Memory B cell (primary cell): ENCODE measurements around the gene B4GALT1.
"Not testable (repeated sequence)": the region's sequence is repeated elsewhere in the genome, so short reads cannot be mapped to it uniquely, and the experiment has no call there.

Source experiments
- ATAC-seq: fragments of 150-1000 bp; cut with Tn5 transposase; 2 replicates; pipeline ENCODE4 v1.10.0; 2021; ENCODE audit warnings: low read depth, mild to moderate bottlenecking, moderate library complexity
- DNase-seq, 2 donors: peaks; one replicate each; pipeline ENCODE4 v3.0.0; 2022; ENCODE audit warnings: low spot score in 2 of 2
- H3K27ac Mint-ChIP-seq: one replicate; pipeline ENCODE4 v1.8.0; 2022; ENCODE audit warnings: mild to moderate bottlenecking, moderate library complexity, mixed read lengths
- H3K27me3 Mint-ChIP-seq: one replicate; pipeline ENCODE4 v1.8.0; 2022; ENCODE audit warnings: mixed read lengths
- H3K36me3 Mint-ChIP-seq: one replicate; pipeline ENCODE4 v1.8.0; 2022; ENCODE audit warnings: mild to moderate bottlenecking, mixed read lengths
- H3K4me1 Mint-ChIP-seq: one replicate; pipeline ENCODE4 v1.8.0; 2022; ENCODE audit warnings: mixed read lengths
- H3K4me3 Mint-ChIP-seq: one replicate; pipeline ENCODE4 v1.8.0; 2022; ENCODE audit warnings: mild to moderate bottlenecking, moderate library complexity, mixed read lengths
- H3K9me3 Mint-ChIP-seq: one replicate; pipeline ENCODE4 v1.8.0; 2022; ENCODE audit warnings: mixed read lengths

The B4GALT1 gene

GRCh38 chr9:33172256-33173238 lies 5.4 kb upstream of the B4GALT1 start:
- DNase-seq (no peak), ATAC-seq (no peak)
- H3K27me3 Mint-ChIP-seq, result no peaks in the 10 kb centered on the region
- peaks cover 15% of the 10 kb centered on the region for H3K4me1 Mint-ChIP-seq
- no peaks in the 10 kb centered on the region for H3K36me3 Mint-ChIP-seq
- H3K27ac Mint-ChIP-seq, result no peak overlapping the region
- no peaks in the 10 kb centered on the region for H3K9me3 Mint-ChIP-seq
- H3K4me3 Mint-ChIP-seq, result no peak overlapping the region

DNA sequence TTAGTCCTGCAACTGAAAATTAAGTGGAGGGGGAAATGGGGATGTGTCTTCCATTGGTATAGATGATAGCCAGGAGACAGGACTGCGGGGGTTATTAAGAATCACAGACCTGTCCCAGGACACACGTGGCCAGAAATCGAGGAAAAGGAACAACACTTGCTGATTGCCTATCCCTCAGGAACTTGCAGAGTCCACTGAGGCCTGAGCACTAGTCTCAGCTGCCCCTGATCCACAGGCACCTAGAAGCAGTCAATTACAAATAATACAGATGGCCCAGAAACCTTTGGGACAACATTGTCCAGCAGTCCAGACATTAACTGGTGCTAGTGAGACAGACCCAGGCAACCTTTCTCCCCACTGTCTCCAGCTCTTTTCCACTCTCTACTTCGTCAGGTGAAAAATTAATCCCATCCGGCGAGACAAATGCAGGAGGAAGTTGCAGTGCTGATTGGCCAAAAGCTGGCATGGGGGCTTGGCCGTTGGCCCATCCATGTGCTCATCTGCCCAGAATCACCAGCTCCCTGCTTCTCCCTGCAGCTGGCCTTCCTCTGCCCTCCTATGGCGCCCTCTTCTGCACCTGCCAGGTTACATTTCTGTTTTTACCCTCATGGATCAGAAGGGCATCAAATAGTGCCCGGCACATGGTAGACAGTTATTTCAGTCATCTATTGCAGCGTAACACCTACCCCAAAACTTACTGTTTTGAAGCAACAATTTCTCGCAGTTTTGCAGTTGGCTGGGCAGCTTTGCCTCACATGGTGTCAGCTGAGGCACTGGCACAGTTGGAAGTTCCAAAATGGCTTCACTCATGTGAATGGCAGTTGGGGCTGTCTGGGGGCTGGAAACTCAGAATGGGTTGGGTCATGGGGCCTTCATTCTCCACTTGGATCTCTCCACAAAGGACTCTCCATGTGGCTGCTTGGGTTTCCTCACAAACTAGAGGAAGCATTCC lies 3.6 kb upstream of the B4GALT1 start:
- Mint-ChIP-seq H3K27me3 (no peaks in the 10 kb centered on the region), H3K4me3 (no peak overlapping the region), H3K4me1 (peaks cover 17% of the 10 kb centered on the region), H3K9me3 (no peaks in the 10 kb centered on the region), H3K36me3 (no peaks in the 10 kb centered on the region), H3K27ac (no peak overlapping the region)
- DNase-seq, result no peak
- no peak for ATAC-seq

DNA sequence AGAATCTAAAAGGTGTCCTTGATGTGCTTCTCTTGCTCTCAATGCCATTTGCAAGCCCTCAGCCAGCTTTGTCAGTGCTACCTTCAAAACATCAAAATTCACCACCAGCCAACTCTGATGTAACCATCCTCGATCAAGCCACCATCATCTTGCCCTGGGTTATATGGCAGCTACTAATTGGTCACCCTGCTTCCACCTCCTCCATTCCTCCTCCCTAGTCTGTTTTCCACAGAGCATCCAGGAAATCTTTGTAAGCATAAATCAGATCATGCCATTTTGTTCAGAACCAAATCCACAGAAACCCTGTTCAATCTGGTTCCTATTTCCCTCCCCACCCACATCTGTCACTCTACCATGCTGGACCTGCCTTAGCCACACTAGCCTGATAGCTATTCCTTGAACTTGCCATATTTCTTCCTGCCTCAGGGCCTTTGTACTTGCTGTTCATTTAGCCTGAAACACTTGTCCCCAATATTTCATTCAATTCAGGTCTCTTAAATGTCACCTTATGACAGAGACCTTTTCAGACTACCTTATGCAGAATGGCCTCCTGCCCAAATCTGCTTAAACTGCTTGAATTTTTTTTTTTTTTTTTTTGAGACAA lies 1.9 kb upstream of the B4GALT1 start:
- DNase-seq (no peak), ATAC-seq (no peak)
- no peaks in the 10 kb centered on the region for H3K36me3 Mint-ChIP-seq
- H3K27ac Mint-ChIP-seq, result peak overlapping the region; percentile 95
- H3K27me3 Mint-ChIP-seq, result no peaks in the 10 kb centered on the region
- no peaks in the 10 kb centered on the region for H3K9me3 Mint-ChIP-seq
- H3K4me3 Mint-ChIP-seq, result peak overlapping the region; percentile 28
- peaks cover 28% of the 10 kb centered on the region for H3K4me1 Mint-ChIP-seq

- no peaks in the 10 kb centered on the region for H3K36me3 Mint-ChIP-seq
- peaks cover 37% of the 10 kb centered on the region for H3K4me1 Mint-ChIP-seq
- DNase-seq, result no peak
- no peaks in the 10 kb centered on the region for H3K27me3 Mint-ChIP-seq
- H3K4me3 Mint-ChIP-seq, result peak overlapping the region; percentile 97
- ATAC-seq, result peak; percentile 8
- no peaks in the 10 kb centered on the region for H3K9me3 Mint-ChIP-seq
- peak overlapping the region; percentile 95 for H3K27ac Mint-ChIP-seq
Observed at GRCh38 chr9:33167972-33168461, 881 bp upstream of the B4GALT1 start.

DNA sequence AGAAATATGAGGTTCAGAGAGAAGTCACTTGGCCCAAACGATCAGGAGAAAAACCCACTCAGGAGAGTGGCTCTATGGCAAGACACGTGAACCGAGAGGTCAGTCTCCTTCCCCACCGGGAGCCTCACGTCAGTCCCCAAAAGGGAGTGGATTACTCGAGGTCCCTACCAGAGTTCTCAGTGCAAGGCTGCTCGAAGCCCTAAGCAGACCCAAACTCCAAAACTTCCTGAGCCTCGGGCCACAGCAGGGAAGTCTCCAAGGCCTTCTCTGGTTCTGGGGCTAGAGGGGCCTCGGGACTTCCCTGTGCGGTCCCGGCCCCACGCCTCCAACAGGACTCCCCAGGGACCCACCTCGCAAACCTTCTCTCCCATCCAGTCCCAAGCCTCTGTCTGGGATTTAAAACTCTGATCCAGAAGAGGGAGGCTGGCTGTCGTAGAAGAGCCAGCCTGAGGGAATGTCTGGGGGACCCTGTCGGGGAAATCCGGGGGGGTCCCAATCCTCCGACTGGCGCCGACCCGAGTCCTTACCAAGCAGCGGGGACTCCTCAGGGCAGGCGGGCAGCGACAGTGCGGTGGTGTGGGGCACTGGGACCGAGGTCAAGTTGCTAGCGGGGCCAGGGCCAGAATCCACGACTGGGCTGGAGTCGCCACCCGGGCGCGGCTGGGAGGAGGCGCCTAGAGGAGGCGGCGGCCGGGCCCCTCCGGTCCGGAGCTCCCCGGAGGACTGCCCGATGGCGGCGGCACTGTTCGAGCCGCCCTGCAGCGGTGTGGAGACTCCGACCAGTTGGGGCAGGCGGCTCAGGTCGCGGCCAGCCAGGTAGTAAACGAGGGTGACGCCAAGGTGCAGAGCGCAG lies 679 bp downstream of the B4GALT1 start:
- ATAC-seq (peak; percentile 7), DNase-seq (peak in 1 of 2 donors; percentile 44)
- Mint-ChIP-seq H3K36me3 (no peaks in the 10 kb centered on the region), H3K27ac (peak overlapping the region; percentile 95), H3K27me3 (no peaks in the 10 kb centered on the region), H3K4me3 (peak overlapping the region; percentile 92), H3K9me3 (no peaks in the 10 kb centered on the region), H3K4me1 (peaks cover 52% of the 10 kb centered on the region)

DNA sequence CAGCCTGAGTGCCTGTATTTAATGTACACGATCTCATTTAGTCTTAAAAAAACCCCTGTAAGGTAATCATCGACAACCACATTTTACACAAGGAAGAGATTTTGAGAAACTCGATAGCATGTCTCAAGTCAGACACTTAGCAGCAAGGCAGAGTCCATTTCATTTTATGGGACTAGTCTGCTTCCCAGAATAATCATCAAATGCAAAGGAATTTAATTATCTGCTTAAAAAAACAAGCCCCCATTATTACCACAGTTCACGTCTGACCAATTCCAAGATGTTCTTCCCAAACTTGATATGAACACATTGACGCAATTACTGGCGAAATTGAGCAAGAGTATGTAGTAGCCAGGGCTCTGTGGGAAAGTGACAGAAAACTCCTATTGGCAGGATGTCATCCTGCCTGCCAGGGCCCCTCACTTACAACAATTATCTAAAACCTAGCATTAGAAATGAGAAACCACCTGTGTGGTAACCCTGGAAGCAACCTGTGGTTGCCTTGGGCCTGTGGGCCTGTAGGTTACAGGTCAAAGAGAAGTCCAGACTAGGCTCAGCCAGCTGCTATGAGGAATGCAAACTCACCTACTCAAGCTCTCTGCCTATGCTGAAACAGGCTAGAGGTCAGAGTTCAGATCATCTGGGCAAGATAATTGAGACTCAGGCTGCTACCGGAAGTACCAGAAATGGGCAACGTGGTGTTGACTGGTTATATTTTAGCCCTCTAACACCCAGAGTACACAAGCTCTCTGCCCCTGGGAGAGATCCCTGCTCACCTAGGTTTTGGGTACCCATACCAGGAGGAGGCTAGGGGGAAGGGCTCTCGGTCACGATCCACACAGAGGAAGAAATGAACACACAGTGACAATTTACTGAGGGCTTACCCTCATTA lies 1.6 kb downstream of the B4GALT1 start:
- Mint-ChIP-seq H3K36me3 (no peaks in the 10 kb centered on the region), H3K4me1 (peaks cover 60% of the 10 kb centered on the region), H3K27me3 (no peaks in the 10 kb centered on the region), H3K4me3 (peak overlapping the region; percentile 92), H3K27ac (peak overlapping the region; percentile 95), H3K9me3 (no peaks in the 10 kb centered on the region)
- DNase-seq (no peak), ATAC-seq (no peak)

DNA sequence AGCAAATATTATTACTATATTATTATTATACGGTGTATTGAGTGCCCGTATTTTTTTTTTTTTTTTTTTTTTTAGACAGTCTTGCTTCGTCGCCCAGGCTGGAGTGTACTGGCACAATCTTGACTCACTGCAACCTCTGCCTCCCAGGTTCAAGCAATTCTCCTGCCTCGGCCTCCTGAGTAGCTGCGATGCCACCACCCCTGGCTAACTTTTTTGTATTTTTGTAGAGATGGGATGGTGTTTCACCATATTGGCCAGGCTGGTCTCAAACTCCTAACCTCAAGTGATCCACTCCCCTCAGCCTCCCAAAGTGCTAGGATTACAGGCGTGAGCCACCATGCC lies 2.2 kb downstream of the B4GALT1 start:
- H3K4me1 Mint-ChIP-seq, result peaks cover 64% of the 10 kb centered on the region
- ATAC-seq, H3K9me3 Mint-ChIP-seq, H3K36me3 Mint-ChIP-seq, DNase-seq, H3K27me3 Mint-ChIP-seq: not testable (repeated sequence)
- peak overlapping the region; percentile 95 for H3K27ac Mint-ChIP-seq
- H3K4me3 Mint-ChIP-seq, result peak overlapping the region; percentile 92

GRCh38 chr9:33164138-33164809 lies 2.9 kb downstream of the B4GALT1 start:
- Mint-ChIP-seq H3K4me1 (peaks cover 70% of the 10 kb centered on the region), H3K9me3 (no peaks in the 10 kb centered on the region), H3K4me3 (peak overlapping the region; percentile 84), H3K27ac (peak overlapping the region; percentile 95), H3K36me3 (no peaks in the 10 kb centered on the region), H3K27me3 (no peaks in the 10 kb centered on the region)
- DNase-seq (peak in 1 of 2 donors; percentile 30), ATAC-seq (peak; percentile 5)

DNA sequence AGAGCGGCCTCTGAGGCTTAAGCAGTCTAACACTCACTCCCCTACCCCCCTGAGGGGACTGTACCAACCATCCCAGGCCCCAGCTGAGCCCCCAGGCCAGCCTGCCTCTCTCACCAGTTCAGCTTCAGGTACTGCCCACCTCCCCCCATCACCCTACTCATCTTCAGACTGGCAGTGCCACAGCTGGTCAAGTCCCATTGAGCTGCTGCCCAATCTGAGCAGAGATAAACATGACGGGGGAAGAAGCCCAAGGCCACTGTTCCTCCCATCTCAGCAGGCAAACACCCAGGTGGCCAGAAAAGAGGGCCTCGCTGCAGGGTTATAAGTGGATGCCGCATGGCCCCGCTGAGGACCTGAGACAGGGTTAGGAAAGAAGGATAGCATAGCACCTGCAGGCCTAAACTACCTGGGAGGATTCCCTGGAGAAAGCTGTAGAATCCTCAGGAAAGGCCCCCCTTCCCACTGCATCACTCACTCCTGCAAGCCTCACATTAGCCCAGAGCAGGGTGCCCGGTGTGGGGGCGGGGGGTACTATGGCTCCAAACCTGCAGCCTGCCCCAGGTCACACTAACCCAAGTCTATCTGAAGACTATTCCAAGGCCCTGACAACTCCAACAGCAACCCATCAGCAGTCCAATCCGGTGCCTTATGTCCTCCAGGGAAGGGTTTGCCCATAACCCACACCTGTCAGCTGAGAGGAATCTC lies 3.6 kb downstream of the B4GALT1 start:
- ATAC-seq (no peak), DNase-seq (no peak)
- Mint-ChIP-seq H3K27me3 (no peaks in the 10 kb centered on the region), H3K9me3 (no peaks in the 10 kb centered on the region), H3K4me1 (peaks cover 71% of the 10 kb centered on the region), H3K27ac (peak overlapping the region; percentile 95), H3K36me3 (no peaks in the 10 kb centered on the region), H3K4me3 (peak overlapping the region; percentile 84)

DNA sequence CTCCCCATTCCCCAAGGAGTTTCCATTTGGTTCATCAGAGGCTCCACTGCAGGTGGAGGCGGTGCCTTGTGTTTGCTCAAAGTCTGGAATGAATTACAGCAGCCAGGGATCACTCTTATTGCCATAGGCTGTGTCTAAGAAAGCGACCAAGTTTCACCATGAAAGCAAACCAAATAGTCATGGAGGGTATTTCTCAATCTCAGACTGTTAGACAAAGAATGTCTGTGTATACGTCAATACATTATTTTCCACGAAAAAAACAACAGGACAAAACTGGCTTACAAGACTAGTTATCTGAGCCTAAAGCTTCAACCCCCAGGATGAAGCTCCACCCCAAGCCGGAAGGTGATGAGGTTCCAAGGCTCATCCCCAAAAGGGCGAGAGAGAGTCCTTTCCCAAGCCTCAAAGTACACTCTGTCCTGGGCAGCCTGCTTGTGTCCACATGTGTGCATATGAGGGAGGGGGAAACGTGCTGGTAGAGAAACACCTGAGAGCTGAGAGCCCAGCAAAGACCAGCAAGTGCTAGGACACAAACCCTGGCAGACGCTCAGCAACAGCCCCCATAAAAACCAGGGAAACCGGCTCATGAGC lies 4.3 kb downstream of the B4GALT1 start:
- no peaks in the 10 kb centered on the region for H3K9me3 Mint-ChIP-seq
- H3K27ac Mint-ChIP-seq, result peak overlapping the region; percentile 95
- H3K4me3 Mint-ChIP-seq, result peak overlapping the region; percentile 84
- peaks cover 72% of the 10 kb centered on the region for H3K4me1 Mint-ChIP-seq
- ATAC-seq (no peak), DNase-seq (no peak)
- H3K27me3 Mint-ChIP-seq, result no peaks in the 10 kb centered on the region
- no peaks in the 10 kb centered on the region for H3K36me3 Mint-ChIP-seq

GRCh38 chr9:33161589-33162132 lies 5.5 kb downstream of the B4GALT1 start:
- Mint-ChIP-seq H3K9me3 (no peaks in the 10 kb centered on the region), H3K4me1 (peaks cover 75% of the 10 kb centered on the region), H3K27ac (peak overlapping the region; percentile 95), H3K4me3 (peak overlapping the region; percentile 76), H3K36me3 (no peaks in the 10 kb centered on the region), H3K27me3 (no peaks in the 10 kb centered on the region)
- DNase-seq (no peak), ATAC-seq (no peak)
